GM21526 (cell line): ENCODE measurements around the gene LCA5L.
A peak's percentile ranks its signal among the peaks of the same experiment; 100 is the strongest.

Experiments
- ATAC-seq: cut with Tn5 transposase; IDR thresholded peaks from one replicate; pipeline ENCODE4 v1.9.1; 2021; ENCODE audit warnings: moderate library complexity; ENCODE audit not compliant: unreplicated experiment, low FRiP score

LCA5L gene

DNA sequence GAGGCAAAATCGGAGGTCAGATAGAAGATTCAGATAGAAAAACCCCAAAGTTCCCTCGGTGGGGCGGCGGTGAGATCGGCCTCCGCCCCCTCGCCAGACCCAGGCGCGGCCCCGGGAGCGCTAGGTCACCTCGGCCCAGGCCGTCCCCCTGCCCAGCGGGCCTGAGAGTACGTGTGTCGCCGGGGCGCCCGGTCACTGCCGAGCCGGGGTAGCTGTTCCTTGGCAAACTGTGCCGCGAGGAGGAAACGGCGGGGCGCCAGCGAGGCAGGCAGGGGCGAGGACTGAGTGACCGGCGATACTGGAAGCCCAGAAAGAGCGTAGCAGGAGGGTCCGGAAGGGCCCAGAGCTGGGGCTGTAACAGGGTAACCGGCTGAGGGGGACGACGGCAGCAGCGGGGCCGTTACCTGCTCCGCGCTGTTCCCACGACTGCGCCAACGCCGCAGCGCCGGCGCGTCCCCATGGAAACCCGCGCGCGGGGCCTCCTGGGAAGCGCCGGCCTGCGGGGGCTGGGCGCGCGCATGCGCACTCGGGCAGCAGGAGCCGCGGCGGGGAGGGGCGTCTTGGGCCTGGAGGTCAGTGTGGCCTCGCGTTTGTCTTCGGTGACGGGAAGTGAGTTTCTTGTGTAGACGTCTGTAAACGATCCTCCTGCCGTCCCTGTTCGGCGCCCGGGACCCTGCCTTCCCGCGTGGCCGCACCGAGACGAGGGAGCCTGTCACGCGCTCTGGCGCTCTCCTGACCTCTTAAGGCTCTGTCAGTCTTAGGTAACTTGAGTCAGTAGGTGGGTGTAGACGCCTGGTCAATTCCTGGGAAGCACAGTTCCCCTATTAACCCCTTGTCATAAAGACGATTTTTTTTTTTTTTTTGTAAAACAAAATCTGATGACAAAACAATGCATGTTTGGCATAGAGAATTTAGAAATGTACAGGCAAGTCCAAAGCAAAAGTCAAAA is at the start of gene LCA5L:
LCA5L (minus strand) TSS at position 458 of the 949 bp plus-strand sequence. CDS start 17,285 bp downstream, outside the sequence.
- ATAC-seq: peak; percentile 87

GRCh38 chr21:39489380-39489924 is 43.9 kb upstream of the LCA5L start:
- no peak for ATAC-seq

GRCh38 chr21:39484711-39485276 is 39.2 kb upstream of the LCA5L start:
- no peak for ATAC-seq

DNA sequence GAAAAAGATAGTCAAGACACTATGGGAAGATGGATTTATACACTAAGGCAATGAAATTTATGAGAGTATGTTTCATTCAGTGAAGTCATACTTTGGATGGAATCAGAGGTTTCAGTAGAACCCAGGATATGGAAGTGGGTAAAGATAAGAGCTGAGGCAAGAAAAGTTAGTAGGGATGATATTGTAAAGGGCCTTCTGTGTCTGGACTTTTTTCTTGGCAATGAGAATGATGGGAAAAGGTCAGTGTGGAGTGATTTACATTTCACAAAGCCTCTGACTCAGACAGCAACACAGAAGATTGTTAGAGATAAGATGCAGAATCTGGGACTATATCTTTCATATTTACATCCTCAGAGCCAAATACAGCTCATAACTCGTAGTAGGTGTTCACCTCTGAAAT is 38.3 kb upstream of the LCA5L start:
- ATAC-seq: no peak

- no peak for ATAC-seq
Observed at GRCh38 chr21:39481886-39482285, 36.3 kb upstream of the LCA5L start.

- no peak for ATAC-seq
Observed at GRCh38 chr21:39480271-39480670, 34.7 kb upstream of the LCA5L start.

- no peak for ATAC-seq
Observed at GRCh38 chr21:39479814-39480182, 34.2 kb upstream of the LCA5L start.

GRCh38 chr21:39479164-39479813 is 33.7 kb upstream of the LCA5L start:
- ATAC-seq: no peak

GRCh38 chr21:39474611-39475010 is 29.0 kb upstream of the LCA5L start:
- no peak for ATAC-seq

- ATAC-seq: no peak
Observed at GRCh38 chr21:39472786-39473185, 27.2 kb upstream of the LCA5L start.

DNA sequence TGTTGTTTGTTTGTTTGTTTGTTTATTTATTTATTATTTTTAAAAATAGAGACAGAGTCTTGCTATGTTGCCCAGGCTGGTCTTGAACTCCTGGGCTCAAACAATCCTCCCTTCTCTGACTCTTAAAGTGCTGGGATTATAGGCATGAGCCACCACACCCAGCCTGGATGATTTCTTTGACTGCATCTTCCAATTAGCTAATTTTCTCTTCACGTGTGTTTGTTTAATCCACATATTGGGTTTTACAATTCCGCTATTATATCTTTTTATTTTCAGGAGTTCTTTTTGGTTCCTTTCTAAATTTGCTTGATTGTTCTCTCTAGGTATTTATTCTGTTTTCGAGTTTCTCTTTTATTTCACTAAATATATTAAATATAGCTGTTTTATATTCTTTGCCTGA is 26.0 kb upstream of the LCA5L start:
- ATAC-seq: no peak

- ATAC-seq: no peak
Observed at GRCh38 chr21:39468559-39468958, 23.0 kb upstream of the LCA5L start.

- no peak for ATAC-seq
Observed at GRCh38 chr21:39467746-39468145, 22.2 kb upstream of the LCA5L start.

GRCh38 chr21:39466584-39466983 is 21.0 kb upstream of the LCA5L start:
- ATAC-seq: no peak

DNA sequence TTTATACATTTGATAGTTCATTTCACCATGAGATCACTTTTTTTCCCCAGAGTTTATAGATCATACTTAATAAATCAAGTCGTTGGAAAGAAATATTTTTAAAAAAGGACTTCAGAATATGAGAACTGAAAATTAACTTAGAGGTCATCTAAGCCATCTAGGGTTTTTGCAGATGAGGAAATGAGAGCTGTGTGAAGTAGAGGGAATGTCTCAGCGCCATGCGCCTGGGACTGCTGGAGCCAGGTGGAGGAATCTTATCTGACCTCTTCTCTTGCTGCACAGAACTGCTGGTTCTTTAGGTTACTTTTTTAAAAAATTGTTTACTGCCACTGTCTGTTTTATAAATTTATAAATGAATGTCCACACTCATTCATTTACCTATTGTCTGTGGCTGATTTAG is 17.7 kb upstream of the LCA5L start:
- ATAC-seq: no peak

- ATAC-seq: peak; percentile 81
Observed at GRCh38 chr21:39461419-39461818, 15.8 kb upstream of the LCA5L start.

DNA sequence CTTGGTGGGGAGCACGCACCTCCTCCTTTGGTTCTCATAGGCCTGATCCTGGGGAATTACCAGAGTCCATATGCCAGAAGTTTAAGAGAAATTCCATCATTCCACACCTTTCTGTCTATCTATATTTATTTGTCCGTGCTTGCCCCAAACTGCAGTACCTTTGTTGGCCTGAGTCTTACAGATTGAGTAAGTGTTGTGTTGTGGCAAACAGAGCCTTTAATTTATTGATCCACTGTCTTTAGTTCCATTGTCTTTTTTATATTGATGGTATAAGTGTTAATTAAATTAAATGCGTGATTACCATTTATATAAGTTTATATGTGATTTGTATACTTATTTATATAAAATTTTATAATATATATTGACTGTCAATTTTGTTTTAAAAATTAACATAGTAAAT is 11.1 kb upstream of the LCA5L start:
- ATAC-seq: no peak

GRCh38 chr21:39454949-39455668 is 9.5 kb upstream of the LCA5L start:
- no peak for ATAC-seq

DNA sequence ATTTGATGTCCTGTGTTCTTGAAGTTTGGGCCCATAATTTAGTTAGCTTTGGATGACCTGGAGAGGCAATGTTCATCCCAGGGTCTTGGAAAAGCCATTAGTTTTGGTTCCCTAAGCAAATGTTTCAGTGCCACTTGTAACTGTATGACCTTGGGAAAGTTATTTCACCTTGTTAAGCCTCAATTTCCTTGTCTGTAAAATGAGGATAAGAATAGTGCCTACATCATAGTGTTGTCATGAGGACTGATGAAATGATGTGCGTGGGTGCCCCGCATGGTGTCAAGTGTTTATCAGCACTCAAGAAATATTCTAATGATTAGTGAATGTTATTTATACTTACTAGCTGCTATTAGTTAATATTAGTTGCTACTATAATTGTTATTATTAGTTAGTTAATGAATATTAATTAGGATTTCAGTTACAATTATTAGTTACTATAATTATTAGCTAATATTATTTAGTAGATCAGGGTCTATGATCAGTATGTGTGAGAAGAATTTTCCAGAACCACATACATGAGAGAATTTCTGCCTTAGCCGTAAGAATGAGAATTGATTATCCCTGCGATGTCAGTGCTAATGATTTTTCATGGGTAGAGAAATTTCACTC is 8.1 kb upstream of the LCA5L start:
- ATAC-seq: no peak

- no peak for ATAC-seq
Observed at GRCh38 chr21:39452970-39453342, 7.4 kb upstream of the LCA5L start.
